GM18517 (cell line): ENCODE measurements around the gene DNAI2.

Source experiments
- ATAC-seq: cut with Tn5 transposase; IDR thresholded peaks from one replicate; pipeline ENCODE4 v1.9.1; 2021; ENCODE audit warnings: mild to moderate bottlenecking, moderate library complexity; ENCODE audit not compliant: unreplicated experiment

DNAI2 gene

GRCh38 chr17:74299226-74300009, 25.4 kb downstream of the DNAI2 start:
- no peak for ATAC-seq

DNA sequence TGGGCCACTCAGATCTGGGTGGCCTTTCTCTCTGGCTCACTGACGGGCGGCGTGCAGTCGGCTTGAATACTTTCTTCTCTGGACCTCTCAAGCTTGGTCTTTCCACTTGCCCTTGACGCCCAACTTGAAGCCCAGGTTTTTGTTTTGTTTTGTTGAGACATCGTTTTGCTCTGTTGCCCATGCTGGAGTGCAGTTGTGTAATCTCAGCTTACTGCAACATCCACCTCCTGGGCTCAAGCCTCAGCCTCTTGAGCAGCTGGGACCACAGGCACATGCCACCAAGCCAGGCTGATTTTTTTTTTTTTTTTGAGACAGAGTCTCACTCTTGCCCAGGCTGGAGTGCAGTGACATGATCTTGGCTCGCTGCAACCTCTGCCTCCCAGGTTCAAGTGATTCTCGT, 29.3 kb downstream of the DNAI2 start:
- no peak for ATAC-seq

DNA sequence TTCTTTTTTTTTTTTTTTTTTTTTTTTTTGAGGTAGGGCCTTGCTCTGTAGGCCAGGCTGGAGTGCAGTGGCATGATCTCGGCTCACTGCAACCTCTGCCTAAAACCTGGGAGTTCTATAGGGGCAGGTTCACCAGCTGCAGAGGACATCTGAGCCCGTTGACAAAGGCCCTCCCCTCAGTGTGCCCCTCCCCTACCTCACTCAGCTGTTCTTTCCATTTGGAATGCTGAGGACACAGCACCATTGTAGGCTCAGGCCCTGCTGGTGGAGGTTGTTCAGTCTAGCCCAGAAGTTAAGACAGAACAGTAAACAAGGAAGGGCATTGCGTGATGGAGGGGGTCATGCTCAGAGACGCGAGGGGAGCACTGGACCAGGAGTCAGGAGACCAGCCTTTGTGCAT, 30.1 kb downstream of the DNAI2 start:
- no peak for ATAC-seq

DNA sequence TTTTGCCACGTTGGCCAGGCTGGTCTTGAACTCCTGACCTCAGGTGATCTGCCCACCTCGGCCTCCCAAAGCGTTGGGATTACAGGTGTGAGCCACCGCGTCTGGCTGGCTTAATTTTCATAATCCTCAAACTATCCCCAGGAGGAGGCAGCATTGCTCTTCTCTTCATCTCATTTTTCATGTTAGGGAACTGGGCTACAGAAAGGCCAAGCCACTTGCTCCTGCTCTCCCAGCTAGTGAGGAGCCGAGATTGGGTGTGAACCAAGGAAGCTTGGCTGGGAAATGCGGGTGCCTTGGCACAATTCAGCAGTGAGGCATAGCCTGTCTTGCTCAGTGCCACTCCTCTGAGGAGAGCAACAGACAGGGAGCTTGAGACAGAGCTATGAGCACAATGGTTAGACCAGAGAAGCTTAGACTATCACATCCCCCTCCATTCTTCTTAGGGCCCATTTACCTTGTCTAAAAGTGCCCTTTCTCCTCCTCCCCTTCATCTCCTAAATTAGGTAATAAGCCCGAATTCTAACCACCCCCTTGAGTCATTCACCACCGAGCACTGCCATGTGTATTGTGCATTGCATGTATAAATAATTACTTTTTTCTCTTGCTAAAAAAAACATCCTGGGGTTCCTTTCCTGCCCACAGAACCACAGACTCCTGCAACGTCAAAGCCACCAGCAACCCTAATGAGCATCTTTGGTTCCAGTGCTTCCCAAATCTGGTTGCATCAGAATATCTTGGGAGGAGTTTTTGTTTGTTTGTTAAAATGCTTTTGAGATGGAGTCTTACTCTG, 32.0 kb downstream of the DNAI2 start:
- no peak for ATAC-seq

- no peak for ATAC-seq
Observed at GRCh38 chr17:74307984-74308773, 34.1 kb downstream of the DNAI2 start.

DNA sequence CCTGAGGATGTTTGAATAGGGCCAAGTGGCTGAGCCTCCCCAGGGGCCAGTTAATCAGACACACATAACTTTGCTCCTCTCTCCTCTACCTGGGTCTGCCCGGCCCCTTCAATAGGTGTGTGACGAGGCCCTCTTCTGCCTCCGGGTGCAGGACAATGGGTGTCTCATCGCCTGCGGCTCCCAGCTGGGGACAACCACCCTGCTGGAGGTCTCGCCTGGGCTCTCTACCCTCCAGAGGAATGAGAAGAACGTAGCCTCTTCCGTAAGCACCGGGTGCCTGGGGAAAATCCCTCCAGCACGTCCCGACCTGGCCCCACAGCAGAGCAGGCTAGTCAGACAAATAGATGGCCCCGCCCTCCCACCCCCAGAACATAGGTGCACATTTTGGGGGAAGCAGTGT, 35.9 kb downstream of the DNAI2 start:
- no peak for ATAC-seq

DNA sequence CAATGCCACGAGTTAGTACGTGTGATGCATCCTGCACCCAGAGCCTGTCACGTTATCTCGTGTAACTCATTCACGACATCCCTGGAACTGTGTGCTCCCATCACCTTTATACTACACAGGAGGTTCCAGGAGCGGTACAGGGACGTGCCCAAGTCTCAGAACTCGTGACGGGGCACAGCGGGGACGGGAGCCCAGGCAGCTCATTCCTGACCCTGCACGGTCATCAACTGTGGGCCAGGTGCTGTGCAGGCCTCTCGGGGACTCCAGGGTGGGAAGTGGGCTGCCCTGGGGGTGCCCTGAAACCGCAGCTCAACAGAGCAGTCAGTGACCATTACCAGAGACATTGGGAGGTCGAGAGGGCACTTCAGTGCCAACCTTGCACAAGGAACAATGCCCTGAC, 40.8 kb downstream of the DNAI2 start:
- no peak for ATAC-seq

GRCh38 chr17:74316220-74316619, 42.2 kb downstream of the DNAI2 start:
- no peak for ATAC-seq

GRCh38 chr17:74317071-74317470, 43.0 kb downstream of the DNAI2 start:
- no peak for ATAC-seq

DNA sequence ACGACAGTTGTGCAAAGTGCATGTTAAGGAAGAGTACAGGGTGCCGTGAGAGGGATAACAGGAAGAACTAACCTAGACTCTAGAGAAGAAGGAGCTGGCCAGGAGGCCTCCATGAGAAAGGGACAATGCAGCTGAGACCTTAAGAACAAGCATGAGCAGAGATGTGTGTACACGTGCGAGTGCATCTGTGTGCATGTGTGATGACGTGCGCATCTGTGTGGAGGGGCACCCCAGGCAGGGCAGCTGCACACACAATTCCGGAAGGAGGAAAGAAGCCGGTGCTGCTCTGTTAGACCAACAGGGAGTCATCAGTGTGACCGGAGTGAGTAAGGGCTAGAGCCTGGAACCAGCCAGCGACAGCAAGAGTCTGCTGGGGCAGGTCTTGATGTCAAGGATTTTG, 44.4 kb downstream of the DNAI2 start:
- no peak for ATAC-seq

DNA sequence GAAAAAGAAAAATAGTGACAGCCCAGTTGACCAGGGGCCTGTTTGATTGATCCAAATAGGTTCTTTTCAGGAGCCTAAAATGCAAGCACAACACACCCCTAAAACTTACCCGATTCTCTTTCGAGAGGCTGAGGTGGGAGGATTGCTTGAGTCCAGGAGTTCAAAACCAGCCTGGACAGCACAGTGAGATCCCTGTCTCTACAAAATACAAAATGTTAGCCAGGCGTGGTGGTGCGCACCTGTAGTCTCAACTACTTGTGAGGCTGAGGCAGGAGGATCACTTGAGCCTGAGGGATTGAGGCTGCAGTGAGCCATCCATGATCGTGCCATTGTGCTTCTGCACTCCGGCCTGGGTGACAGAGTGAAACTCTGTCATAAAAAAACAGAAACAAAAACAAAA, 50.5 kb downstream of the DNAI2 start:
- no peak for ATAC-seq

DNA sequence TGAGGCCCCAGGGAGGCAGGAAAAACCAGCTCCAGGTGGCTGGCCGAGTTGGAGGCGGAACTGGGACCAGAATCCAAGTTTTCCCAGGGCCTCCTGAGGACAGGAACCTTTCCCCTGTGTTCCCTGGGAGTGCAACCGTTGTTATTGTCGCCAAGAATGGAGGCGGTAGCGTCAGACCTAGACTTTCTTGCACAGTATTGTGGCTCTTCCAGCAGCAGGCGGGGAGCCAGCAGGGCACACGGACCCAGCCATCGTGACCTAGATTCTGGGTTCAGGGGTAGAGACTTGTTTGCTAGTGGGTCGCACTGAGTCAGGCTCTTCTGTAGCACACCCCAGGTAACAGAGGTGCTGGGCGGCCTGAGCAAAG, 51.3 kb downstream of the DNAI2 start:
- ATAC-seq, result no peak

DNA sequence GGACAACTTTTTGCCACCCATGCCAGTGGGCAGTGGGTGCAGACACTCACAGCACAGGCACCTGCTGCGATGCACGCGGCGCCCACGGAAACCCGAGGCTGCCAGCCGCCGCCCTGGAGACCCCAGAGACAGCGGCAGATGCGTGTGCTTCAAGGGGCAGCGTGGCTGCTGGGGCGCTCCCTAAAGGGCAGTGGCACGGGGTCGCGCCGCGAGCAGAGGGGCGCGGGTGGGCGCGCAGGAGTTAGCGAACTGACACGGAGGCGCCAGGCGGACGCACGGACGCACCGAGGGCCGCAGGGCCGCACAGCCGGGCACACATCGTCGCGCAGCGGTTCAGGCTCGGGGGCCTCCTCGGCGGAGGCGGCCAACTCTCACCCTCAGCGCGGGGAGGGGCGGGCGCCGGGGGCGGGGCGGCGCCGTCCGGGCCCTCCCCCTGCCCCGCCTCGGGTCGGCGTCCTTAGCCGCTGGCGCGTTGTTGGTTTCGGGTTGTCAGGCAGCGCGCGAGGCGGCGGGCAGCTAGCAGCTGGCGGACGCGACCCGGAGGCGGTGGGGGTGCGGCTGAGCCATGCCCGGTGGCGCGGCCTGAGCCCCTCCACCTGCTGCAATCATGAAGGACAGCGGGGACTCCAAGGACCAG, 51.8 kb downstream of the DNAI2 start, which contains the start of gene KIF19:
TSS of gene KIF19 (plus strand) at position 484 of the 637 bp plus-strand sequence. CDS start at position 608, 124 bp downstream.
- no peak for ATAC-seq

DNA sequence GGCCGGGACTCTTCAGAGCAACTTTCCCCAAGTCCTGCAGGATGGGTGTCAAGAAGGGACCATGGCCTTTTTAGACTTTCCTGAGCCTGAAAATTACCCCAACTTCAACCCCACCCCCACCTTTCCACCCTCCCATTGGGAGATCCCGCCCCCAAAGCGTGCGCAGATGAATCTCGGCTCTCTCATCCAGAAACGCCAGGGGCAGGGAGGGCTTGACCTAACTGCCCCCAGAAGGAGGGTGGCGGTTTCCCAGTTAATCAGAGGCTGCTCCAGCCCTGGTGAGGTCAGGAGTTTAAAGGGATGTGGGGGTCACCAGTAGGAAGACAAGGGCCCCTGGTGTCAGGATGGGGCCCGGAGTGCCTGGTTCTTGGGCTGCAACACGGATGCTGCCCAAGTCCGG, 52.5 kb downstream of the DNAI2 start:
- ATAC-seq, result no peak

- no peak for ATAC-seq
Observed at GRCh38 chr17:74328487-74328886, 54.5 kb downstream of the DNAI2 start.

GRCh38 chr17:74329378-74329777, 55.3 kb downstream of the DNAI2 start:
- ATAC-seq, result no peak

- no peak for ATAC-seq
Observed at GRCh38 chr17:74330446-74330845, 56.4 kb downstream of the DNAI2 start.

DNA sequence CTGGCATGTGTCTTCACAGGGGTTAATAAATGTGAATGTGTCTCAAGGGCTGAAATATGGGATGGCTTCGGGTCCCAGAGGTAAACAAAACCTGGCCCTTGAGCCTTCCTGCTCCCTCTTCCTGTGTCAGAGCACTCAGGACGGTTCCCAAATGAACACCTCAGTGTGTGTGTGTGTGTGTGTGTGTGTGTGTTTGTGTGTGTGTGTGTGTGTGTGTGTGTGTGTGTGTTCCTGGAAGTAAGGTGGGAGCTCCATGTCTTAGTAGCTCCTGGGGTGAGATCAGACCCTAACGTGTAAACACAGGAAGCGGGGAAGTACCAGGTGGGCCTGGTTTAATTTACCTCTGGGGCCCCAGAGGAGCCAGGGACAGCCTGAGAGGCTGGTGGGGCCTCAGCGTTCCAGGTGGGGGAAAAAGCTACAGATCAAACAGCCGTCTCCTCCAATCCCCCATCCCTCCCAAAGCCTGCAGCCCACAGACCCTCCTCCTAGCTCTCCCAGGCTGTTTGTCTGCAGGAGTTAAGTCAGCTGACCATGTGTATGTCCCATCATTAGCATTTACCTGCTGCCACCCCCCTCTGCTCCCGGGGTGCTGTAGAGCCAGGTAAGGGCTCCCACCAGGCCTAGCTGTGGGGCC, 58.1 kb downstream of the DNAI2 start:
- no peak for ATAC-seq

- no peak for ATAC-seq
Observed at GRCh38 chr17:74332763-74333283, 58.8 kb downstream of the DNAI2 start.

GRCh38 chr17:74334393-74335039, 60.5 kb downstream of the DNAI2 start:
- no peak for ATAC-seq
